ENCODE data around the gene ANKRD11. TPM values are rescaled to one million over a fixed set of nuclear protein-coding genes. Genes with fewer than 3 reads are reported as not detected.
"Not testable (repeated sequence)": the region's sequence is repeated elsewhere in the genome, so short reads cannot be mapped to it uniquely, and the experiment has no call there.

Gene ANKRD11
- total RNA-seq, 2 donors from 2014 or later, result 118 to 159 TPM

- Mint-ChIP-seq H3K9me3 (no peaks in the 10 kb centered on the region), H3K27me3 (ENCODE audit: insufficient read depth) (no peaks in the 10 kb centered on the region), H3K36me3 (ENCODE audit: low read depth) (peaks cover 24% of the 10 kb centered on the region), H3K27ac (no peak overlapping the region), H3K4me3 (no peak overlapping the region), H3K4me1 (peaks cover 31% of the 10 kb centered on the region)
- H3K27me3 ChIP-seq (ENCODE audit: control insufficient read depth, insufficient read depth, low read length, poor library complexity, severe bottlenecking), result no peaks in the 10 kb centered on the region
- DNase-seq, result no peak
- no peak overlapping the region for H3K4me3 ChIP-seq (ENCODE audit: low read length)
- TF ChIP-seq, protein P1, sequence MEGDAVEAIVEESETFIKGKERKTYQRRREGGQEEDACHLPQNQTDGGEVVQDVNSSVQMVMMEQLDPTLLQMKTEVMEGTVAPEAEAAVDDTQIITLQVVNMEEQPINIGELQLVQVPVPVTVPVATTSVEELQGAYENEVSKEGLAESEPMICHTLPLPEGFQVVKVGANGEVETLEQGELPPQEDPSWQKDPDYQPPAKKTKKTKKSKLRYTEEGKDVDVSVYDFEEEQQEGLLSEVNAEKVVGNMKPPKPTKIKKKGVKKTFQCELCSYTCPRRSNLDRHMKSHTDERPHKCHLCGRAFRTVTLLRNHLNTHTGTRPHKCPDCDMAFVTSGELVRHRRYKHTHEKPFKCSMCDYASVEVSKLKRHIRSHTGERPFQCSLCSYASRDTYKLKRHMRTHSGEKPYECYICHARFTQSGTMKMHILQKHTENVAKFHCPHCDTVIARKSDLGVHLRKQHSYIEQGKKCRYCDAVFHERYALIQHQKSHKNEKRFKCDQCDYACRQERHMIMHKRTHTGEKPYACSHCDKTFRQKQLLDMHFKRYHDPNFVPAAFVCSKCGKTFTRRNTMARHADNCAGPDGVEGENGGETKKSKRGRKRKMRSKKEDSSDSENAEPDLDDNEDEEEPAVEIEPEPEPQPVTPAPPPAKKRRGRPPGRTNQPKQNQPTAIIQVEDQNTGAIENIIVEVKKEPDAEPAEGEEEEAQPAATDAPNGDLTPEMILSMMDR (conservative IDR thresholded peaks at IDR 0.05), result no peak
- no peaks in the 10 kb centered on the region for H3K9me3 ChIP-seq (ENCODE audit: control insufficient read depth, low read length)
- peaks cover 16% of the 10 kb centered on the region for H3K36me3 ChIP-seq (ENCODE audit: control insufficient read depth, insufficient read depth, low read length)
- H3K9ac ChIP-seq (ENCODE audit: extremely low read depth, low read length, poor library complexity, severe bottlenecking), result no peak overlapping the region
- H3K27ac ChIP-seq (ENCODE audit: low read depth, low read length), result no peak overlapping the region
- WGBS, 2 experiments (ENCODE audit: insufficient coverage in 1 of 2, insufficient read length in 1 of 2), result 99 to 100% methylated on average over 4 to 8 of the region's 8 CpGs
- H3K4me1 ChIP-seq (ENCODE audit: control insufficient read depth, insufficient read depth, low read length), result peaks cover 5% of the 10 kb centered on the region
These were observed 52.4 kb downstream of the ANKRD11 start for GRCh38 chr16:89437991-89438390.

GRCh38 chr16:89437251-89437987 is 52.9 kb downstream of the ANKRD11 start:
- no peak overlapping the region for H3K4me3 Mint-ChIP-seq
- H3K36me3 Mint-ChIP-seq (ENCODE audit: low read depth), result peaks cover 24% of the 10 kb centered on the region
- peak overlapping the region; percentile 38 for H3K27ac Mint-ChIP-seq
- no peaks in the 10 kb centered on the region for H3K27me3 Mint-ChIP-seq (ENCODE audit: insufficient read depth)
- TF ChIP-seq, protein P1 (conservative IDR thresholded peaks at IDR 0.05), result no peak
- H3K4me3 ChIP-seq (ENCODE audit: low read length), result no peak overlapping the region
- WGBS, 2 experiments (ENCODE audit: insufficient coverage in 1 of 2, insufficient read length in 1 of 2), result 96 to 100% methylated on average over 4 to 8 of the region's 8 CpGs
- H3K27ac ChIP-seq (ENCODE audit: low read depth, low read length), result no peak overlapping the region
- peaks cover 16% of the 10 kb centered on the region for H3K36me3 ChIP-seq (ENCODE audit: control insufficient read depth, insufficient read depth, low read length)
- H3K9me3 Mint-ChIP-seq, result no peaks in the 10 kb centered on the region
- H3K4me1 ChIP-seq (ENCODE audit: control insufficient read depth, insufficient read depth, low read length), result peaks cover 5% of the 10 kb centered on the region
- H3K4me1 Mint-ChIP-seq, result peaks cover 25% of the 10 kb centered on the region
- H3K27me3 ChIP-seq (ENCODE audit: control insufficient read depth, insufficient read depth, low read length, poor library complexity, severe bottlenecking), result no peaks in the 10 kb centered on the region
- H3K9ac ChIP-seq (ENCODE audit: extremely low read depth, low read length, poor library complexity, severe bottlenecking), result no peak overlapping the region
- DNase-seq, result no peak
- H3K9me3 ChIP-seq (ENCODE audit: control insufficient read depth, low read length), result no peaks in the 10 kb centered on the region

DNA sequence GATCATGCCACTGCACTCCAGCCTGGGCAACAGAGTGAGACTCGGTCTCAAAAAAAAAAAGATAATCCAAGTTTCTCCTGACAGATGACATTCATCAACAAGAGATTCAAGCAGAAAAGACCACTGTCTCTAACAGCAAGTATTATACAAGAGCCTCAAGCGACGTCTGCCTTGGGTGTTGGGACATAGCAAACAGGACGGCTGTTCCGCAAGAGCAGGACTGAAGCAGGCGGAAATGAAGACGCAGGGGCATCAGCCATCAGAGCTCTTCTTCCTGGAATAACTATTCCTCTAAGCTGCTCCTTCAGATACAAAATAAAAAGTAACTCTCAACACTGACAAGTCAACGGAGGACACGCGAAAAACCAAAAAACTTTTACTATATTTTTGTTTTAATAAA is 54.0 kb downstream of the ANKRD11 start:
- no peak overlapping the region for H3K4me3 ChIP-seq (ENCODE audit: low read length)
- Mint-ChIP-seq H3K4me3 (no peak overlapping the region), H3K9me3 (no peaks in the 10 kb centered on the region), H3K27me3 (ENCODE audit: insufficient read depth) (no peaks in the 10 kb centered on the region), H3K36me3 (ENCODE audit: low read depth) (peaks cover 18% of the 10 kb centered on the region), H3K27ac (no peak overlapping the region), H3K4me1 (peaks cover 21% of the 10 kb centered on the region)
- H3K4me1 ChIP-seq (ENCODE audit: control insufficient read depth, insufficient read depth, low read length), result peaks cover 5% of the 10 kb centered on the region
- H3K36me3 ChIP-seq (ENCODE audit: control insufficient read depth, insufficient read depth, low read length), result peaks cover 16% of the 10 kb centered on the region
- TF ChIP-seq, protein P1 (conservative IDR thresholded peaks at IDR 0.05), result no peak
- 95 to 97% methylated on average over 7 of the region's 10 CpGs for WGBS, 2 experiments (ENCODE audit: insufficient coverage in 1 of 2, insufficient read length in 1 of 2)
- no peaks in the 10 kb centered on the region for H3K27me3 ChIP-seq (ENCODE audit: control insufficient read depth, insufficient read depth, low read length, poor library complexity, severe bottlenecking)
- H3K9me3 ChIP-seq (ENCODE audit: control insufficient read depth, low read length), result no peaks in the 10 kb centered on the region
- no peak overlapping the region for H3K27ac ChIP-seq (ENCODE audit: low read depth, low read length)
- no peak for DNase-seq
- H3K9ac ChIP-seq (ENCODE audit: extremely low read depth, low read length, poor library complexity, severe bottlenecking), result no peak overlapping the region

DNA sequence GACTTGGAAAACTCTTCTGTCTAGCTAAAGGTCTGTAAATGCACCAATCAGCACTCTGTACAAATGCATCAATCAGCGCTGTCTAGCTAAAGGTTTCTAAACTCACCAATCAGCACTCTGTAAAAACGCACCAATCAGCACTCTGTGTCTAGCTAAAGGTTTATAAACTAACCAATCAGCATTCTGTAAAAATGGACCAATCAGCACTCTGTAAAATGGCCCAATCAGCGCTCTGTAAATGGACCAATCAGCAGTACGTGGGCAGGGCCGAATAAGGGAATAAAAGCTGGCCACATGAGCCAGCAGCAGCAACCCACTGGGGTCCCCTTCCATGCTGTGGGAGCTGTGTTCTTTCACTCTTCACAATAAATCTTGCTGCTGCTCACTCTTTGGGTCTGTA is 55.3 kb downstream of the ANKRD11 start:
- peaks cover 22% of the 10 kb centered on the region for H3K36me3 ChIP-seq (ENCODE audit: control insufficient read depth, insufficient read depth, low read length)
- H3K9me3 Mint-ChIP-seq; H3K4me3 Mint-ChIP-seq; H3K4me1 ChIP-seq (ENCODE audit: control insufficient read depth, insufficient read depth, low read length); DNase-seq; H3K27me3 Mint-ChIP-seq (ENCODE audit: insufficient read depth); H3K4me3 ChIP-seq (ENCODE audit: low read length); H3K27ac Mint-ChIP-seq; H3K9me3 ChIP-seq (ENCODE audit: control insufficient read depth, low read length); H3K9ac ChIP-seq (ENCODE audit: extremely low read depth, low read length, poor library complexity, severe bottlenecking); H3K27ac ChIP-seq (ENCODE audit: low read depth, low read length); H3K27me3 ChIP-seq (ENCODE audit: control insufficient read depth, insufficient read depth, low read length, poor library complexity, severe bottlenecking): not testable (repeated sequence)
- 96 to 100% methylated on average over 2 to 5 of the region's 5 CpGs for WGBS, 2 experiments (ENCODE audit: insufficient coverage in 1 of 2, insufficient read length in 1 of 2)
- Mint-ChIP-seq H3K36me3 (ENCODE audit: low read depth) (peaks cover 18% of the 10 kb centered on the region), H3K4me1 (peaks cover 14% of the 10 kb centered on the region)

Data from endodermal cell (in vitro differentiated cells).